CD4-positive, alpha-beta T cell (primary cell): ENCODE data around the gene SLIT1. TPM values are rescaled to one million over a fixed set of nuclear protein-coding genes. Genes with fewer than 3 reads are reported as not detected.

Source experiments
- ATAC-seq: fragments of 200-7000 bp; cut with Tn5 transposase; one replicate; pipeline ENCODE4 v1.10.0; 2022; ENCODE audit warnings: mild to moderate bottlenecking; ENCODE audit not compliant: poor library complexity
- CTCF ChIA-PET: fragments of 350-600 bp; sonication (Branson Sonifier 250); formaldehyde crosslinking; loops from one replicate; lab custom pipeline; 2021; ENCODE audit warnings: antibody characterized with exemption, inconsistent platforms; lab: Charles Lee
- POLR2A ChIA-PET: fragments of 350-600 bp; sonication (Branson Sonifier 250); formaldehyde crosslinking; loops from one replicate; lab custom pipeline; 2021; ENCODE audit warnings: antibody characterized with exemption, inconsistent platforms; lab: Charles Lee
- DNase-seq, 14 experiments: peaks; one replicate each; pipeline ENCODE4 v3.0.0-alpha.2; 2013 to 2020; ENCODE audit warnings: mixed read lengths in 2 of 14
- H3K27ac ChIP-seq, 2 donors: one replicate each; pipeline versions ENCODE4 v1.5.1 to v1.7.0; 2013; ENCODE audit warnings: low read length in 2 of 2, low read depth in 1 of 2, mild to moderate bottlenecking in 1 of 2
- H3K27me3 ChIP-seq, 2 experiments: 1 replicate in 1 of 2; 2 replicates in 1 of 2; pipeline versions ENCODE4 v1.6.1 to v1.7.0; 2013; ENCODE audit warnings: low read length in 2 of 2, control low read depth in 1 of 2, mild to moderate bottlenecking in 1 of 2, moderate library complexity in 1 of 2; ENCODE audit not compliant: insufficient read depth in 2 of 2, control insufficient read depth in 1 of 2
- H3K36me3 ChIP-seq: one replicate; pipeline ENCODE4 v1.6.1; 2013; ENCODE audit warnings: low read length, control low read depth; ENCODE audit not compliant: insufficient read depth
- H3K4me1 ChIP-seq: one replicate; pipeline ENCODE4 v1.6.1; 2013; ENCODE audit warnings: low read length, control low read depth; ENCODE audit not compliant: insufficient read depth
- H3K4me3 ChIP-seq: one replicate; pipeline ENCODE4 v1.5.1; 2013; ENCODE audit warnings: mild to moderate bottlenecking, low read length, moderate library complexity
- H3K9me3 ChIP-seq, 2 experiments: 1 replicate in 1 of 2; 2 replicates in 1 of 2; pipeline versions ENCODE4 v1.6.1 to v1.7.0; 2013; ENCODE audit warnings: low read length in 2 of 2, mild to moderate bottlenecking in 2 of 2, control low read depth in 1 of 2, moderate library complexity in 1 of 2; ENCODE audit not compliant: control insufficient read depth in 1 of 2, insufficient read depth in 1 of 2
- H3K27ac Mint-ChIP-seq: one replicate; pipeline ENCODE4 v1.8.0; 2020; ENCODE audit warnings: mixed read lengths
- H3K27me3 Mint-ChIP-seq: one replicate; pipeline ENCODE4 v1.8.0; 2021; ENCODE audit warnings: mixed read lengths
- H3K36me3 Mint-ChIP-seq: one replicate; pipeline ENCODE4 v1.8.0; 2021; ENCODE audit warnings: low read depth, mixed read lengths
- H3K4me1 Mint-ChIP-seq: one replicate; pipeline ENCODE4 v1.8.0; 2021; ENCODE audit warnings: low read depth, mixed read lengths
- H3K4me3 Mint-ChIP-seq: one replicate; pipeline ENCODE4 v1.8.0; 2020; ENCODE audit warnings: mild to moderate bottlenecking, mixed read lengths
- H3K9me3 Mint-ChIP-seq: one replicate; pipeline ENCODE4 v1.8.0; 2020; ENCODE audit warnings: mixed read lengths
- CTCF ChIP-seq: fragments of 200-600 bp; IDR thresholded peaks from one replicate; pipeline ENCODE4 v1.8.0; 2022; ENCODE audit warnings: antibody characterized with exemption, mild to moderate bottlenecking
- intact Hi-C, 2 experiments: fragments of 100-400 bp; cut with DNase I in 1 of 2; cut with micrococcal nuclease in 1 of 2; formaldehyde crosslinking; loops; one replicate each; pipeline versions ENCODE4 v1.15.1 to v1.9.0; 2023 to 2025; cut with DNase I, micrococcal nuclease
- total RNA-seq, 174 experiments: library from RNA in 2 of 174; stranded (reverse) in 2 of 174; gene quantifications; one replicate each; pipeline ENCODE4 v1.2.3 and lab custom pipeline; 2021 to 2026

SLIT1 gene
- total RNA-seq, 2 experiments from 2014 or later, result 0.30 to 0.39 TPM

GRCh38 chr10:97016728-97017473 lies 168.9 kb downstream of the SLIT1 start:
- H3K27ac Mint-ChIP-seq, result no peak overlapping the region
- intact Hi-C loops, result no loop called here
- peaks cover 6% of the 10 kb centered on the region for H3K4me1 Mint-ChIP-seq

GRCh38 chr10:97015240-97015639 lies 170.5 kb downstream of the SLIT1 start:
- no peak for DNase-seq
- peaks cover 0 to 5% of the 10 kb centered on the region in 2 experiments for H3K9me3 ChIP-seq
- H3K4me3 Mint-ChIP-seq, result no peak overlapping the region

More at GRCh38 chr10:97016728-97017473, 168.9 kb downstream of the SLIT1 start:
- no peak for ATAC-seq
- CTCF ChIA-PET, result no interaction called here
- Histone ChIP-seq H3K27me3 (no peaks in the 10 kb centered on the region), H3K36me3 (no peaks in the 10 kb centered on the region), H3K9me3 (peaks cover 0 to 9% of the 10 kb centered on the region in 2 experiments), H3K4me1 (peaks cover 6% of the 10 kb centered on the region), H3K4me3 (no peak overlapping the region), H3K27ac (no peak overlapping the region)
- H3K36me3 Mint-ChIP-seq, result no peaks in the 10 kb centered on the region
- TF ChIP-seq CTCF, result no peak
- H3K9me3 Mint-ChIP-seq, result no peaks in the 10 kb centered on the region
- POLR2A ChIA-PET, result no interaction called here
- H3K4me3 Mint-ChIP-seq, result no peak overlapping the region
- H3K27me3 Mint-ChIP-seq, result no peaks in the 10 kb centered on the region
- peak in 1 of 14 experiments; percentile 19 for DNase-seq

GRCh38 chr10:97013983-97014382 lies 171.8 kb downstream of the SLIT1 start:
- Histone ChIP-seq H3K27ac (no peak overlapping the region), H3K9me3 (peaks cover 0 to 6% of the 10 kb centered on the region in 2 experiments), H3K4me3 (no peak overlapping the region), H3K36me3 (no peaks in the 10 kb centered on the region), H3K27me3 (no peaks in the 10 kb centered on the region), H3K4me1 (peaks cover 6% of the 10 kb centered on the region)
- DNase-seq (no peak), ATAC-seq (no peak)
- ChIA-PET POLR2A (no interaction called here), CTCF (no interaction called here)
- peaks cover 6% of the 10 kb centered on the region for H3K4me1 Mint-ChIP-seq
- no peak overlapping the region for H3K27ac Mint-ChIP-seq
- H3K36me3 Mint-ChIP-seq, result no peaks in the 10 kb centered on the region
- no peaks in the 10 kb centered on the region for H3K27me3 Mint-ChIP-seq
- H3K9me3 Mint-ChIP-seq, result no peaks in the 10 kb centered on the region
- intact Hi-C loops, result no loop called here
- no peak overlapping the region for H3K4me3 Mint-ChIP-seq
- no peak for TF ChIP-seq CTCF

More at GRCh38 chr10:97015240-97015639, 170.5 kb downstream of the SLIT1 start:
- H3K4me3 ChIP-seq, result no peak overlapping the region
- H3K4me1 ChIP-seq, result peaks cover 6% of the 10 kb centered on the region
- Mint-ChIP-seq H3K9me3 (no peaks in the 10 kb centered on the region), H3K36me3 (no peaks in the 10 kb centered on the region), H3K27me3 (no peaks in the 10 kb centered on the region), H3K4me1 (peaks cover 6% of the 10 kb centered on the region), H3K27ac (no peak overlapping the region)
- TF ChIP-seq CTCF, result no peak
- no peaks in the 10 kb centered on the region for H3K36me3 ChIP-seq
- ATAC-seq, result no peak
- no peak overlapping the region for H3K27ac ChIP-seq
- ChIA-PET CTCF (no interaction called here), POLR2A (no interaction called here)
- H3K27me3 ChIP-seq, result no peaks in the 10 kb centered on the region
- intact Hi-C loops, result no loop called here
